GM21390 (cell line): ENCODE measurements around the gene HSPE1.
A peak's percentile ranks its signal among the peaks of the same experiment; 100 is the strongest.
"Not testable (repeated sequence)": the region's sequence is repeated elsewhere in the genome, so short reads cannot be mapped to it uniquely, and the experiment has no call there.

Experiments
- ATAC-seq: cut with Tn5 transposase; IDR thresholded peaks from one replicate; pipeline ENCODE4 v1.9.1; 2021; ENCODE audit not compliant: unreplicated experiment

HSPE1 gene

DNA sequence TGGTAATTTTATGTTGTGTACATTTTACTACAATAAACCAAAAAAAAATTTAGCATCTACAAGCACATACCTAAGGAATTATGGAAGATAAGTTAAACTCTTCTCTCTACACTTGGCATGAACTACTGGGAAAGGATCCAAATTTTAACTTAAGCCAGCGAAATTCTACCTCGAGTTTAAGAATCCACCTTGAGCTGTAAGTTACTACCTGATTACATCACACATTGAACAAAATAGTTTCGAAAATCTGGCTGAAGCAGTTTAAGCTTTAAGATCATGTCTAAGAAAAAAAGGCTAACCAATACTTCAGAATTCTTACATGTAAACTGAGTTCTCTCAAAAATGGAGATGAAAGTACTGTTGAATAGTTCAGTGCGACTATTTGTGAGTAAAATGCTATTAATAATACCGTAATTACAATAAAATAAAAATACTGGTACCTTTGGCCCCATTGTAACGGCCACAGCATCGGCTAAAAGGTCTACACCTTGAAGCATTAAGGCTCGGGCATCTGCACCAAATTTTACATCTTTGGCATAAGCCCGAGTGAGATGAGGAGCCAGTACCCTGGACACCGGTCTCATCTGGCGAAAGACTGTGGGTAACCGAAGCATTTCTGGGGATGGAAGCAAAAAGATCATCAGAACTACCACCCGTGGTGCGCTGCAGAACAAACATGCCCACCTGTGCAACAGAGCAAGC lies 1.8 kb upstream of the HSPE1 start:
- ATAC-seq, result no peak

DNA sequence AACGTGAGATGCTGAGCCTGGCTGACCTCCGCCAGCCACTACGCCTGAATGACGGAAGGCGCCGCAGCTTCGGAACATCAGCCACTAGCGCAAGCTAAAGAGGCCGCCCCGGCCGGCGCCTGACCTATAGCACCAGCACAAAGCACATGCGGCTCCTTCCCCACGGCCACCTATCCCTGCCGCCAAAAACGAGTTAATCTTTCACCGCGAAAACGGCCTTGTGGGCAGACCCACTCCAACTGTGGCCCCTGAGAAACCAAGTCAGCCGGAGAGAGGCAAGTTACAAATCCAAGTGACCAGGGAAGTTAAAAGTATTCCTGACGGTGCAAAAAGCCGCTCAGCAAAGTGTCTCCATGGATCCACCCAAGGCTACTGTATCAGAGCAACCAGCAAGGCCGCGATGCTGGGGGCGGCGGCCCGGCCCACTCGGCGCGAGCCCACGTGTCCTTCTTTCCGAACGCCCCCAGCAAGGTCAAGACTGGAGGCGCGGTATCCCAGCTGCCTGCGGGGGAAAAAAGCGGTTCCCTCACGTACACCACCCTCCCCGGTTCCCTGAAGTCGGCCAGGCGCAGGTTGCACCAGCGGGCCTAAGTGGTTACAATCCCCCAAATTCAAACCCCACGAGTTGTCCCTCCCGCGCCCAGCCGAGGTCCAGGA lies 1.1 kb upstream of the HSPE1 start:
- peak; percentile 22 for ATAC-seq

GRCh38 chr2:197500503-197501131 lies 438 bp downstream of the HSPE1 start:
- peak; percentile 6 for ATAC-seq

GRCh38 chr2:197502201-197502600 lies 2.0 kb downstream of the HSPE1 start:
- no peak for ATAC-seq

- ATAC-seq, result no peak
Measured at GRCh38 chr2:197502685-197503084, 2.5 kb downstream of the HSPE1 start.

- no peak for ATAC-seq
Measured at GRCh38 chr2:197504000-197504399, 3.8 kb downstream of the HSPE1 start.

DNA sequence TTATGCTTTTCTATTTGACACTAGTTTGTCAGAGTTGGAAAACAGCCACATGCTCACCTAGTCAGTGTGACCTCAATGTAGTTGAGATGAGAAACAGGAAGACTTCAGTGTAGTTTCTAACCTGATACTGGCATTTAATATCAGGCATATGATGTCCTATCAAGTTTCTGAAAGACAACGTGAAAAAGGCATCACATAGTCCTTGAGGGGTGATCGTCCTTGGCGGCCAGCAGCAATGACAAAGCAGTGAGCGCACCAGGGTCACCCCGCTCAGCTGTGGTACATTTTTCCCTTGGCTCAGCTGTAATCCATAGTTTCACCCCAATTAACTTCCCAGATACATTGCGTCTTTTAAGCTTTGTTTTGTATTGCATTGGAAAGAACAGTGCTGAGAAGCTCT lies 4.3 kb downstream of the HSPE1 start:
- no peak for ATAC-seq

DNA sequence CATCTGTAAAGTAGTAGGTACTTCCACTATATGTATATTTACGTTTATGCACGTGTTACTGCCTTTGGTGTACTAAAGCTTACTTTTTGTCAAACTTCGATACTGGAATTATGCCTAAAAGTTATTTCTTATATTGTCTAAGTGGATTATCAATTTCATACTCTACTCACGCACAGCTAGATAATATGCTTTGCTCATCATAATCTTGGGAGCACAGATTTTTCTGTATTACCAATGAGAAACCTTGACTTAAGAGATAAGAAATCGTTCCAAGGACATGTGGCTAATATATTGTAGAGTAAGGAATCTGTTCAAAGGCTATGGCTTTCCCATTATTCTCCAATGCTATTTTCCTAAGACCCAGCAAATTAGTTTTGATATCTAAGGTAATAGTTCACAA lies 6.5 kb downstream of the HSPE1 start:
- ATAC-seq, result no peak

DNA sequence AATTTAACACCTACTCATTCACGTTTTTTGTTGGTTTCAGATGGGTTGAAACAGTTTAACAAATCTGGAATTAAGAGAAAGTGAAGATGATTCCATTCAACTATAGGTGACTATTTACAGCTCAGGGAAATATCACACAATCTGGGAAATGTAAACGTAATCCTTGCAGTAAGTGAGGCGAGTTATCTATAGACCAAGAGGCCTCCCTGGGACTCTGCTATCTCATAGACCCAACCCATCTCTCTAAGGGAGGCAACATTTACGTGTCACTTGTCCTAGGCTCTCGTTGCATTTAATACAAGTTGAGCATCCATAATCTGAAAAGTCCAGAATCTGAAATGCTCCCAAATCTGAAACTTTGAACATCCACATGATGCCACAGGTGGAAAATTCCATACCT lies 13.7 kb downstream of the HSPE1 start:
- ATAC-seq, result no peak

DNA sequence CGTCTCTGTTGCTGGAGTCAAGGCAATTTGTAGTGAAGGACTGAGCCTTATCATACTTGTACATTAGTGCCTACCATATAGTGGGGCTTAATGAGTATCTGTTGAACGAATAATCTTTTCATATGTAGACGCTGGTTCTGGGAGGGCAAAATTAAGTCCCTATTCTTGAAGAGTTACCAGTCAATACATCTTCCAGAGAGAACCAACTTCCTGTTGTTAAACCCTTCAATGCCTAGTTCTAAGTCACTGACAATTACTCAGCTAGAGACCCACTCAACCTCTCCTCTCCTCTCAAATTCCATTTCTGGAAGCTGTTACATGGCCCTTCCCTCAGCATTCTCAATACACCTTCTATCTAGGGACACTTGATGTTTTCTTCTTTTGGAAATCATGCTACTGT lies 14.6 kb downstream of the HSPE1 start:
- ATAC-seq, result no peak

DNA sequence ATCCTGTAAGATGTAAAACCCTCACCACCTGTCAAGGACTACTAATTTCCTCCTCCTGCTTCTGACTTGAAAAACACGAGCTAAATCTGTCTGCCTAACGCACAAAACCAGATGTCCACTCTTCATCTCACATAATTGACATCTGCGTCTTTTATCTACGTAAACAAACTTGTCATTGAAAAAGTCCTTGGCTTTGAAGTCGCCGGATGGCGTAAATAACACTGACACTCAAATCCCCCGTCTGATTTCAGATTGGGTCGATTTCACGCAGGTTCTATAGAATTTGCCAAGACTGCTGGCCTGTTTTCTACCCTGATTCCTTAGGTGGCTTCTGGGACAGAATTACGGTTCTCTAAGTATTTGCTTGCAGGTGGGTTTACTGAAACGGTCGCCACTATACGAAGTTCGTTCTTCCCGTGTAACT lies 15.1 kb downstream of the HSPE1 start:
- ATAC-seq, result peak; percentile 7

- peak; percentile 92 for ATAC-seq
Measured at GRCh38 chr2:197515739-197516392, 15.7 kb downstream of the HSPE1 start, which contains the start of gene MOB4. Gene MOB4 (plus strand): TSS chr2:197516066. CDS start chr2:197516087, 21 bp downstream.

DNA sequence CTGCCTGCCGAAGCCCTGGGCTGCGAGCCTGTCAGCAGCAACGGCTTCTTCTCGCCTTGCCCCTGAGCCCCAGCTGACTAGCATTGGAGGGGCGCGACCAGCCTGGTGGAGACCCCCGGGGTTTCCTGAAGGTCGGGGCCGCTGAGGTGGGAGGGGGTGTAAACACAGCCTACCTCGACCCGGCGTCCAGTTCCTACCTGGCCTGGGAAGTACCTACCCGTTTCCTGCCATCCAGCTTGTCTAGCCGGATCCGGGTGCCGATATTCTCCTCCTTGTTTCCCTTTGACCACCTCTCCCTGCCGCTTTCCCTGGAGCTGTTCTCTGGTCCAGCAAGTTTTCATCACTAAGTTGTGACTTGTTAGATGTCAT lies 16.2 kb downstream of the HSPE1 start:
- ATAC-seq, result peak; percentile 11

- ATAC-seq, result no peak
Measured at GRCh38 chr2:197517150-197517549, 17.0 kb downstream of the HSPE1 start.

- ATAC-seq, result no peak
Measured at GRCh38 chr2:197538412-197538811, 38.2 kb downstream of the HSPE1 start.

DNA sequence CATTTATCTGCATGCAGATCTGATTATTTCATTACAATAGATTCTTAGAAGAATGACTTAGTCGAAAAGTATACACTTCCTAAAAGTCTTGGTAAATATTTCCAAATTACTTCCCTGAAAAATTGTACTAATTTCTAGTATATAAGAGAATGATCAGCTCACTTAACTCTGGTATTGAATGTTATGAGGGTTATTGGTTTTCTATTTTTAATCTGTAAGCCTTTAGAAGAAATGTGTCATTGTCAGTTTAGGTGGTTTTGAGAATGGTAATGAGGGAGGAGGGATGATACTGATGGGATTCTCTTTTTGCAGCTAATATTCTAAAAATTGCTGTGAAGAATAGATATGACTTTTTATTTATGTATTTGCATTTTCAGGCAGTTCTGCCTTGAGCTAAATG lies 39.6 kb downstream of the HSPE1 start:
- ATAC-seq, result no peak

- no peak for ATAC-seq
Measured at GRCh38 chr2:197543206-197543605, 43.0 kb downstream of the HSPE1 start.

DNA sequence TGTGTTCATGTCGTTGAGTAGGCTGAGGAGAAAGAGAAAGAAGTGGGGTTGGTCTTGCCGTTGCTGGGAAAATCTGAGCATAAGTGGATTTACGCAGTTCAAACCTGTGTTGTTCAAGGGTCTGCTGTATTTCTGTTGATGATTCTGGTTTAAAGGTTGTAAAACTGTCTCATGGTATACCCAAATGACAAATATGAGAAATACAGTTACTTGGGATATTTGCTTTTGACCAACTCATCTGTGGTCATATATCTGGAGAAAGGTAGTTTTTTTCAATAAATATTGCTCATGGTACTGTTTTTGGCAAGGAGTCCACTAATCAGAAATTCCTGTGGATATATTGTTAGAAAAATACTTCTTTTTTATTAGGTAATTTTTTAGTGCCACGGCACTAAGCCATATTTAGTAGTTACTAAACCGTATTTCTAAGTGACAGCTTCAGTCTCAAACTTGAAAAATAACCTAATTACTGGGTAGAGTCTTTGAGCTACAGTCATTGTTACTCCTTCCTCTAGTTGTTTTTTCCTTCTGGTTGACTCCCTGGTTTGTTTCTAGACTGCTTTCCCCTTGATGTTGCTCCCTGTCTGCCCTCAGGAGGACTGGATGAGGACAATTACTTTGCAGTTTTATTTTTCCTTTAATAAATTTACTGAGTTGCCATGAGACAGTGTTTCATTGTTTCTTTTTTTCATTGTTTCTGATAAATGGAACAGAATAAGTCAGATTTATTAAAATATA lies 47.2 kb downstream of the HSPE1 start:
- no peak for ATAC-seq

DNA sequence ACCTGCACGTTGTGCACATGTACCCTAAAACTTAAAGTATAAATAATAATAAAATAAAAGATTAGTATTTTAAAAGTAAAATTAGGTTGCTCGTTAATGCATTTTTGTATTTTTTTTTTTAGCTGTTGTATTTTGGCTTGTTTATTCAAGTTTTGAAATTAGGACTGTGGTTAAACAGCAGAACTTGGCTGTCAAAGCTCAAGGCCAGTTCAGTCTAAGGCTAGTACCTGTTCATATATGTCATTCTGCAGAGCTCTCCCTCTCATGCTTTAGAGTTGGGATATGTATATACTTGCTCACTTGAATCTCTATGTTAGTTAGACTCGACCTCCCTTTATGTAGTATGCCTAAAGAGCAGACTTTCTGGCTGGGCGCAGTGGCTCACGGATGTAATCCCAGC lies 48.4 kb downstream of the HSPE1 start:
- ATAC-seq, result no peak

DNA sequence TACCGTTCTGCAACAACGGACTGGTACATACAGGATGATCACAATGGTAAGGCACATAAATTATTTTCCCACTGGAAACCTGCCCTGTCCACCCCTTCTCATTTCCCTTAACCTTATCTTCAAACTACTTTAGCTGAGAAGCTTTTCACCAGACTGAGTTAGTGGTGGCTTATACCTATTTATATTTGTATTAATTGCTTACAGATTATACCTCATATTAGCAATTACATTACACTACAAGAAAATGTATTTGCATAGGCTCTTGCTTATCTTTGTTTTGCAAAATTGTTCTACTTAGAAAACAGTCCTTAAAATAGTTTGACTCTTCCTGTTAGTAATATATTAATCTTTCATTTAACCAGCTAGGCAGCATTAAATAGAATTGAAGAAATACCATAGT lies 51.1 kb downstream of the HSPE1 start:
- ATAC-seq, result not testable (repeated sequence)
